Ovary (tissue), 9 donors: ENCODE data around the gene OR4K1. TPM values are rescaled to one million over a fixed set of nuclear protein-coding genes. Genes with fewer than 3 reads are reported as not detected.

ENCODE experiments used
- DNase-seq, 5 donors: peaks; one replicate each; pipeline ENCODE4 v3.0.0-alpha.2; 2019 to 2020
- H3K27ac ChIP-seq, 2 donors: fragments of 200-600 bp; one replicate each; pipeline versions ENCODE4 v1.5.1 to v1.8.0; 2019 to 2022
- H3K27me3 ChIP-seq: fragments of 200-600 bp; one replicate; pipeline ENCODE4 v1.8.0; 2022
- H3K36me3 ChIP-seq: fragments of 200-600 bp; sonication (generic); one replicate; pipeline ENCODE4 v1.5.1; 2019
- H3K4me1 ChIP-seq: one replicate; pipeline ENCODE4 v1.8.1; 2013; ENCODE audit warnings: mild to moderate bottlenecking, moderate library complexity; ENCODE audit not compliant: insufficient read depth
- H3K4me3 ChIP-seq: fragments of 200-600 bp; sonication (generic); one replicate; pipeline ENCODE4 v1.5.1; 2017
- H3K9me3 ChIP-seq, 2 donors: fragments of 200-600 bp in 1 of 2; sonication (generic) in 1 of 2; one replicate each; pipeline versions ENCODE4 v1.5.1 to v1.8.1; 2013 to 2019; ENCODE audit warnings: mild to moderate bottlenecking in 1 of 2, moderate library complexity in 1 of 2
- EP300 ChIP-seq: sonication (generic); formaldehyde crosslinking; IDR thresholded peaks from one replicate; pipeline ENCODE4 v1.6.1; 2017; ENCODE audit warnings: antibody characterized with exemption
- POLR2A ChIP-seq: fragments of 450-650 bp; IDR thresholded peaks from one replicate; pipeline ENCODE4 v1.6.1; 2017; ENCODE audit warnings: antibody characterized with exemption, mild to moderate bottlenecking, moderate library complexity
- WGBS, 3 donors: extraction: QIAGEN DNeasy Blood & Tissue Kit in 1 of 3; methylation state at CpG; one replicate each; pipeline versions ENCODE4 v1.1.5 to v1.1.7; 2013 to 2017; 5-methylcytosine and 5-hydroxymethylcytosine counted together
- intact Hi-C, 4 donors: fragments of 100-400 bp; cut with DNase I; formaldehyde crosslinking; loops; one replicate each; pipeline versions ENCODE4 v1.11.0 to v1.15.1; 2022 to 2023
- polyA plus RNA-seq, 2 donors: library from polyadenylated mRNA; stranded (reverse); fragments of 200-250 nt in 1 of 2; fragments of 350-450 nt in 1 of 2; fragmentation: Illumina TruSeq in 1 of 2; extraction: RNeasy Lipid Tissue Mini Kit (QIAGEN cat#74804) in 1 of 2; gene quantifications; one replicate each; pipeline ENCODE4 v1.2.3, GENCODE V29; 2013 to 2014
- total RNA-seq, 7 donors: library from RNA; depleted of rRNA in 2 of 7; stranded (reverse); fragments of >200 nt in 2 of 7; fragmentation: NEBNext Ultra II Directional in 3 of 7; extraction: Animal tissue kit (Norgen Biotek cat#: 25700) in 3 of 7; gene quantifications; one replicate each; pipeline versions ENCODE4 v1.1.0 to v1.2.4, GENCODE V29; 2016 to 2023
- TF ChIP-seq, protein P1 (sequence below), 3 donors: fragments of 450-650 bp in 2 of 3; fragments of 200-600 bp in 1 of 3; IDR thresholded peaks; one replicate each; pipeline versions ENCODE4 v1.5.1 to v1.8.0; 2016 to 2022; ENCODE audit warnings: antibody characterized with exemption in 3 of 3, mild to moderate bottlenecking in 1 of 3
- donor health status: DM: no; HTN: no; CAD: no; lungs with moderate emphysema.
- donor health status: DM: no; HTN: no; CAD: no.
- donor health status: Bipolar disorder and iron deficiency.
- donor health status: DM: yes; HTN: yes; CAD: no.
- donor health status: DM: no; HTN: no; CAD: no.
- donor health status: DM: yes; HTN: yes; CAD: no.

The OR4K1 gene
- total and polyA plus RNA-seq, 9 donors: not detected

DNA sequence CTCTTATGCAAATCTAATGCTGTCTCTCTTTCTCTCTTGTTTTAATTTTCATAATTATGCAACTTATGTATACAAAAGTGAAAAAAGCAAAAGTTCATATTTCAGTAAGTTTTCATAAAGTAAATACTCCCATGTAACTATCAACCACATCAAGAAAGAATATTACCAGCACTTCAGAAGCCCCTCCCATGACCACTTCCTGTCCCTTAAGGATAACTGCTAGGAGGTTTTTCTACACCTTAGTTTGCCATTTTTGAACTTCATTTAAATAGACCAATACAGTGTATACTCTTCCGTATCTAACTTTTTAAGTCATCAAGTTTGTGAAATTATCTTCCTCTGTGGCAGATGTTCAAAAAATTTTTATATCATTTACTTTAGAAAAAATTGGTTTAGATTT is 44.1 kb downstream of the OR4K1 start:
- Histone ChIP-seq H3K27me3 (no peaks in the 10 kb centered on the region), H3K4me3 (no peak overlapping the region), H3K36me3 (no peaks in the 10 kb centered on the region), H3K9me3 (no peaks in the 10 kb centered on the region), H3K4me1 (no peaks in the 10 kb centered on the region), H3K27ac (no peak overlapping the region)
- DNase-seq: no peak
- intact Hi-C loops: no loop called here
- 65 to 77% (median 66%) methylated on average over 1 of the region's 1 CpG for WGBS, 3 donors
- no peak for TF ChIP-seq EP300
- TF ChIP-seq, protein P1, sequence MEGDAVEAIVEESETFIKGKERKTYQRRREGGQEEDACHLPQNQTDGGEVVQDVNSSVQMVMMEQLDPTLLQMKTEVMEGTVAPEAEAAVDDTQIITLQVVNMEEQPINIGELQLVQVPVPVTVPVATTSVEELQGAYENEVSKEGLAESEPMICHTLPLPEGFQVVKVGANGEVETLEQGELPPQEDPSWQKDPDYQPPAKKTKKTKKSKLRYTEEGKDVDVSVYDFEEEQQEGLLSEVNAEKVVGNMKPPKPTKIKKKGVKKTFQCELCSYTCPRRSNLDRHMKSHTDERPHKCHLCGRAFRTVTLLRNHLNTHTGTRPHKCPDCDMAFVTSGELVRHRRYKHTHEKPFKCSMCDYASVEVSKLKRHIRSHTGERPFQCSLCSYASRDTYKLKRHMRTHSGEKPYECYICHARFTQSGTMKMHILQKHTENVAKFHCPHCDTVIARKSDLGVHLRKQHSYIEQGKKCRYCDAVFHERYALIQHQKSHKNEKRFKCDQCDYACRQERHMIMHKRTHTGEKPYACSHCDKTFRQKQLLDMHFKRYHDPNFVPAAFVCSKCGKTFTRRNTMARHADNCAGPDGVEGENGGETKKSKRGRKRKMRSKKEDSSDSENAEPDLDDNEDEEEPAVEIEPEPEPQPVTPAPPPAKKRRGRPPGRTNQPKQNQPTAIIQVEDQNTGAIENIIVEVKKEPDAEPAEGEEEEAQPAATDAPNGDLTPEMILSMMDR (IDR thresholded peaks at IDR 0.05): no peak
- no peak for TF ChIP-seq POLR2A

DNA sequence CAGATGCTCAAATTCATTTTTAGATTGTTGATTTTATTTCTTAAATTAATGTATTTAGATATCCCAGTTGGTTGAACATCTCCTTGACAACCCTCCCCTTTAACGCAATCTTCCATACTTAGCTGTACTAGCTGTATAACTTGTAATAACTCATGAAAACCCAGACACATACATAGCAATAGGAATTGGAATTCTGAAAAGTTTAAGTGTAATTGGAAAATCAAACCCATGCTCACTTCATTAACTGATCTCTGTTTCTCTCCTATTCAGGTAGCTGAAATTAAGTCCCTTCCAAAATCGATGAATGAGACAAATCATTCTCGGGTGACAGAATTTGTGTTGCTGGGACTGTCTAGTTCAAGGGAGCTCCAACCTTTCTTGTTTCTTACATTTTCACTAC is 44.6 kb downstream of the OR4K1 start, which contains the start of gene OR4K15:
Gene OR4K15 (plus strand): TSS at position 301 of the 400 bp plus-strand sequence. CDS start 0 bp downstream, at position 301.
- no peaks in the 10 kb centered on the region for H3K9me3 ChIP-seq
- H3K4me3 ChIP-seq: no peak within 1 kb of the TSS
- no peaks in the 10 kb centered on the region for H3K36me3 ChIP-seq
- no peaks in the 10 kb centered on the region for H3K27me3 ChIP-seq
- intact Hi-C loops: no loop called here
- TF ChIP-seq, protein P1 (IDR thresholded peaks at IDR 0.05): no peak
- TF ChIP-seq EP300 (no peak), POLR2A (no peak)
- no peak within 1 kb of the TSS for H3K27ac ChIP-seq
- 90 to 96% (median 94%) methylated on average over 3 of the region's 3 CpGs for WGBS, 3 donors
- H3K4me1 ChIP-seq: no peaks in the 10 kb centered on the region
- no peak for DNase-seq

Other genes with a start within 250 kb of the OR4K1 start
- not detected for gene OR11H2, start 217.0 kb upstream of the OR4K1 start, total RNA-seq
- gene OR11H2, start 217.0 kb upstream of the OR4K1 start, polyA plus RNA-seq: not detected
- gene OR4Q3, start 187.3 kb upstream of the OR4K1 start, total RNA-seq: not detected
- gene OR4Q3, start 187.3 kb upstream of the OR4K1 start, polyA plus RNA-seq: not detected
- not detected for gene OR4M1, start 157.4 kb upstream of the OR4K1 start, total RNA-seq
- gene OR4M1, start 157.4 kb upstream of the OR4K1 start, polyA plus RNA-seq: not detected
- not detected for gene OR4N2, start 127.1 kb upstream of the OR4K1 start, total RNA-seq
- not detected for gene OR4N2, start 127.1 kb upstream of the OR4K1 start, polyA plus RNA-seq
- gene OR4K2, start 55.8 kb upstream of the OR4K1 start, total RNA-seq: not detected
- gene OR4K2, start 55.8 kb upstream of the OR4K1 start, polyA plus RNA-seq: not detected
- not detected for gene OR4K5, start 10.3 kb upstream of the OR4K1 start, total RNA-seq
- not detected for gene OR4K5, start 10.3 kb upstream of the OR4K1 start, polyA plus RNA-seq
- gene OR4K15, start 44.7 kb downstream of the OR4K1 start, total RNA-seq: not detected
- not detected for gene OR4K15, start 44.7 kb downstream of the OR4K1 start, polyA plus RNA-seq
- not detected for gene OR4Q2, start 71.2 kb downstream of the OR4K1 start, total RNA-seq
- gene OR4Q2, start 71.2 kb downstream of the OR4K1 start, polyA plus RNA-seq: not detected
- gene OR4K14, start 88.4 kb downstream of the OR4K1 start, total RNA-seq: not detected
- gene OR4K14, start 88.4 kb downstream of the OR4K1 start, polyA plus RNA-seq: not detected
- not detected for gene OR4K13, start 105.1 kb downstream of the OR4K1 start, total RNA-seq
- not detected for gene OR4K13, start 105.1 kb downstream of the OR4K1 start, polyA plus RNA-seq
- gene OR4L1, start 129.1 kb downstream of the OR4K1 start, total RNA-seq: not detected
- gene OR4L1, start 129.1 kb downstream of the OR4K1 start, polyA plus RNA-seq: not detected
- not detected for gene OR4K17, start 179.8 kb downstream of the OR4K1 start, total RNA-seq
- not detected for gene OR4K17, start 179.8 kb downstream of the OR4K1 start, polyA plus RNA-seq
- not detected for gene OR4N5, start 207.9 kb downstream of the OR4K1 start, total RNA-seq
- not detected for gene OR4N5, start 207.9 kb downstream of the OR4K1 start, polyA plus RNA-seq